ENCODE results near the gene HDAC3.

GRCh38 chr5:141657937-141658545, 21.4 kb upstream of the HDAC3 start:
- TF ChIP-seq CTCF (conservative IDR thresholded peaks at IDR 0.05 in 1 of 2, IDR thresholded peaks at IDR 0.05 in 1 of 2; ENCODE audit: extremely low read depth in 1 of 2, insufficient read depth in 1 of 2, low read depth in 1 of 2, low read length in 2 of 2), result no peak
- TF ChIP-seq EZH2 (IDR thresholded peaks at IDR 0.05; ENCODE audit: borderline replicate concordance, low read length), result no peak
